Measurements from ENCODE around the gene ULK4. TPM values are rescaled to one million over a fixed set of nuclear protein-coding genes. Genes with fewer than 3 reads are reported as not detected.

Gene ULK4
- total RNA-seq, 4 donors from 2014 or later, result 2.0 to 3.0 (median 2.3) TPM

GRCh38 chr3:41997702-41998550, 36.0 kb upstream of the ULK4 start:
- peak overlapping the region in 1 of 4 donors; percentile 0 for H3K27ac ChIP-seq
- H3K9me3 ChIP-seq, result no peaks in the 10 kb centered on the region
- ATAC-seq (peak in 1 of 2 donors; percentile 51), DNase-seq (no peak)
- H3K4me1 ChIP-seq, result peaks cover 0 to 12% of the 10 kb centered on the region in 2 donors
- no peaks in the 10 kb centered on the region for H3K36me3 ChIP-seq
- no peak for TF ChIP-seq POLR2A (IDR thresholded peaks at IDR 0.05)
- TF ChIP-seq, protein P1, sequence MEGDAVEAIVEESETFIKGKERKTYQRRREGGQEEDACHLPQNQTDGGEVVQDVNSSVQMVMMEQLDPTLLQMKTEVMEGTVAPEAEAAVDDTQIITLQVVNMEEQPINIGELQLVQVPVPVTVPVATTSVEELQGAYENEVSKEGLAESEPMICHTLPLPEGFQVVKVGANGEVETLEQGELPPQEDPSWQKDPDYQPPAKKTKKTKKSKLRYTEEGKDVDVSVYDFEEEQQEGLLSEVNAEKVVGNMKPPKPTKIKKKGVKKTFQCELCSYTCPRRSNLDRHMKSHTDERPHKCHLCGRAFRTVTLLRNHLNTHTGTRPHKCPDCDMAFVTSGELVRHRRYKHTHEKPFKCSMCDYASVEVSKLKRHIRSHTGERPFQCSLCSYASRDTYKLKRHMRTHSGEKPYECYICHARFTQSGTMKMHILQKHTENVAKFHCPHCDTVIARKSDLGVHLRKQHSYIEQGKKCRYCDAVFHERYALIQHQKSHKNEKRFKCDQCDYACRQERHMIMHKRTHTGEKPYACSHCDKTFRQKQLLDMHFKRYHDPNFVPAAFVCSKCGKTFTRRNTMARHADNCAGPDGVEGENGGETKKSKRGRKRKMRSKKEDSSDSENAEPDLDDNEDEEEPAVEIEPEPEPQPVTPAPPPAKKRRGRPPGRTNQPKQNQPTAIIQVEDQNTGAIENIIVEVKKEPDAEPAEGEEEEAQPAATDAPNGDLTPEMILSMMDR (IDR thresholded peaks at IDR 0.05 in 4 of 5, conservative IDR thresholded peaks at IDR 0.05 in 1 of 5), result peak in 4 of 5 experiments; percentile 29 to 49 (median 40)
- no peaks in the 10 kb centered on the region for H3K27me3 ChIP-seq
- in situ Hi-C loops (cut with MboI; ENCODE audit: low sequenced_read_pairs in 4 of 4) (loop anchor here in 1 of 4 donors (10.0 kb wide), 1 partner anchor 103 kb away; no protein-coding TSS in a partner anchor), intact Hi-C loops (cut with DNase I; ENCODE audit: low total_unique reads) (no loop called here)
- H3K4me3 ChIP-seq, result no peak overlapping the region

GRCh38 chr3:41991437-41991836, 29.5 kb upstream of the ULK4 start:
- Histone ChIP-seq H3K27me3 (no peaks in the 10 kb centered on the region), H3K27ac (no peak overlapping the region), H3K9me3 (no peaks in the 10 kb centered on the region), H3K36me3 (no peaks in the 10 kb centered on the region), H3K4me1 (no peaks in the 10 kb centered on the region), H3K4me3 (no peak overlapping the region)
- DNase-seq (no peak), ATAC-seq (no peak)
- intact Hi-C loops (cut with DNase I; ENCODE audit: low total_unique reads), result no loop called here
- in situ Hi-C loops (cut with MboI; ENCODE audit: low sequenced_read_pairs in 4 of 4), result loop anchor here in 1 of 4 donors (10.0 kb wide), 1 partner anchor 97 kb away; no protein-coding TSS in a partner anchor
- TF ChIP-seq, protein P1 (IDR thresholded peaks at IDR 0.05 in 4 of 5, conservative IDR thresholded peaks at IDR 0.05 in 1 of 5), result no peak
- TF ChIP-seq POLR2A (IDR thresholded peaks at IDR 0.05), result no peak

DNA sequence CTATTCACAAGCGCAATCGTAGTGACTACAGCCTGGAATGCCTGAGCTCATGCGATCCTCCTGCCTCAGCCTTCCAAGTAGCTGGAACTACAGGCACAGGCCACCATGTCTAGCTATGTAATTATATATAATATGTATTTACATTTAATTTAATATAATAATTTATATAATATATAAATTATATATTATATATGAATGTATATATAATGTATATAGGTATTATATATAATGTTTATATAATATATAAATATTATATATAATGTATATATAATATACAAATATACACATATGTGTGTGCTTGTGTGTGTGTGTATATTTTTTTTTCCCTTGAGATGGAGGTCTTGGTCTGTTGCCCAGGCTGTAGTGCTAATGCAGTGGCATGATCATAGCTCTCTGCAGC, 27.6 kb upstream of the ULK4 start:
- Histone ChIP-seq H3K4me3 (no peak overlapping the region), H3K27ac (no peak overlapping the region), H3K36me3 (no peaks in the 10 kb centered on the region), H3K27me3 (no peaks in the 10 kb centered on the region), H3K9me3 (no peaks in the 10 kb centered on the region), H3K4me1 (no peaks in the 10 kb centered on the region)
- in situ Hi-C loops (cut with MboI; ENCODE audit: low sequenced_read_pairs in 4 of 4), result no loop called here
- TF ChIP-seq POLR2A (IDR thresholded peaks at IDR 0.05), result no peak
- TF ChIP-seq, protein P1 (IDR thresholded peaks at IDR 0.05 in 4 of 5, conservative IDR thresholded peaks at IDR 0.05 in 1 of 5), result no peak
- intact Hi-C loops (cut with DNase I; ENCODE audit: low total_unique reads), result no loop called here
- ATAC-seq (no peak), DNase-seq (no peak)

DNA sequence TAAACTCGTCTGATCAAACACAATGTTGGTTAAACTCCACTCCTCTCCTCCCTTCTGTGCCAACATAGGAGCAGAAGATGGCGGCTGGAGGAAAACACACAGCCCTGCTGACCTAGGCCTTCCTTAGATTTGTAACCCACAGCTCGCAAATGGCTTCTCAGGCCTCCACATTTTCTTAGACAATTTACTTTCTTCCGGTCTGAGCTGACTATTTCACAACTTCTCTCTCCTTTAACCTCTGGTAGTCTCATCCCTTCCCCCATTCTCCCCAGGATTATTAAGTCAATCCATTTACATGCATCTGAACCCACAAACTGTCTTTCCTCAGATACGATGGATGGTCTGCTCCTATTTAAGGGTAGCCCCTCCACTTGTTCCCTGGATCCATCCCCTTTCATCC, 25.7 kb upstream of the ULK4 start:
- Histone ChIP-seq H3K4me1 (no peaks in the 10 kb centered on the region), H3K27ac (no peak overlapping the region), H3K36me3 (no peaks in the 10 kb centered on the region), H3K4me3 (no peak overlapping the region), H3K9me3 (no peaks in the 10 kb centered on the region), H3K27me3 (no peaks in the 10 kb centered on the region)
- DNase-seq (no peak), ATAC-seq (no peak)
- in situ Hi-C loops (cut with MboI; ENCODE audit: low sequenced_read_pairs in 4 of 4), result no loop called here
- TF ChIP-seq, protein P1 (IDR thresholded peaks at IDR 0.05 in 4 of 5, conservative IDR thresholded peaks at IDR 0.05 in 1 of 5), result no peak
- TF ChIP-seq POLR2A (IDR thresholded peaks at IDR 0.05), result no peak
- intact Hi-C loops (cut with DNase I; ENCODE audit: low total_unique reads), result no loop called here

All from gastrocnemius medialis (tissue), 4 donors.